Measurements from ENCODE around the gene ABLIM2.

Gene ABLIM2

DNA sequence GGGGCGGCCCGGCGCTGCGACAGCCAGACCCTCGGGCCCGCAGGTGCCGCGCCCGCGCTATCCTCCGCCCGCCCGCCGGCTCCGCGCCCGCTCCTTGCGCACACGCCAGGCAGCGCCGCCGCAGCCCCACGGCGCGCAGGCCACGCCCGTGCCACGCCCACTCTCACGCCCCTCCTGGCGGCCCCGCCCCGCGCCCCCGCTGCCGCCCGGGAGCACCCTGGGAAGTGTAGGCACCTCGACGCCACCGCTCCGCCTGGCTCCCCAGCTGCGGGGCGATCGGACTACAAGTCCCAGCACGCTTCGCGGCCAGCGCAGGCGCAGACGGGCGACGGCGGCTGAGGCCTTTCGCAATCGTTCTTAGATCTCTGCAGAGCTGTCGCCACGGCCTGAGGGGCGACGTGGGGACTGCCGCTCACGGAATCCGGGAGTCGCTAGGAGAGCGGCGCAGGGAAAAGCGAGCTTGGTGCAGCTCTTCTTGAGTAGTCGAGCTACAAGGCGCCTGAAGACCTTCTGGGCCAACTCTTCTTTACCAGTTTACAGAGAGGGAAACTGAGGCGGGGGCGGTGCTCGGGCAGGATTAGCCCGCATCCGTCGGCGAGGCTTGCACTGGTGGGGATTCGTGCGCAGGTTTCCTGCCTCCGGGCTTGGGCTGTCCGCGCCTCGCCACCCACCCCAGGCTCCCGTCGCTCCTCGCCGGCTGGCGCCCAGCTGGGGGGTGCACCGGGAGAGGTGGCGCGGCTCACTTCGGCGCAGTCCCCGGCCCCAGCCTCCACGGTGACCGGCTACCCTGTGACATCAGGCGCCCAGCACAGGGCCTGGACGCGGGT lies at the start of gene ABLIM2:
Gene ABLIM2 (minus strand): TSS at position 104 of the 827 bp plus-strand sequence. CDS start 124 bp downstream, outside the sequence.
- H3K4me3 Mint-ChIP-seq, result peak within 1 kb of the TSS; percentile 99
- H3K36me3 Mint-ChIP-seq (ENCODE audit: low read depth), result peaks cover 2% of the 10 kb centered on the region
- no peaks in the 10 kb centered on the region for H3K9me3 Mint-ChIP-seq
- H3K4me1 Mint-ChIP-seq (ENCODE audit: low read depth), result peaks cover 6% of the 10 kb centered on the region
- DNase-seq (ENCODE audit: low spot score), result peak; percentile 99
- peaks cover 26% of the 10 kb centered on the region for H3K27me3 Mint-ChIP-seq (ENCODE audit: low read depth)
- peak within 1 kb of the TSS; percentile 72 for H3K27ac Mint-ChIP-seq

DNA sequence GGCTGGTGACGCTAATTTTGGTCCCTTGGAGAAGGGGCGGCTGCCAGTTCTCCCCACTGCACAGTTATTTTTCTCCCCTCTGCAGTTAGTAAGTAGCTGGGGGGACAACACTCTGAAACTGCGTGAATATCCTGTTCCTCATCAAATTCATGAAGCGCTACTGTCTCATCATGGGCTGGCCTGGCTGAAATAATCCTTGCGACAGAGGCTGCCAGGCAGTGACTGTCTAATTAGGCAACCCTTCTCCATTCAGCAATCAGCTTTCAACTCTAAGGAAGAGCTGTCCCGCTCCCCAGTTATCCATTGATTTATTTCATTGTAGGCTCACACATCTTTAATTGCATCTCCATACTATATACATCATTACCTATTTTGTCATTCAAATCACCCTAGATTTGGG lies 48.7 kb upstream of the ABLIM2 start:
- Mint-ChIP-seq H3K27ac (no peak overlapping the region), H3K4me3 (no peak overlapping the region), H3K27me3 (ENCODE audit: low read depth) (no peaks in the 10 kb centered on the region), H3K36me3 (ENCODE audit: low read depth) (no peaks in the 10 kb centered on the region), H3K4me1 (ENCODE audit: low read depth) (no peaks in the 10 kb centered on the region), H3K9me3 (no peaks in the 10 kb centered on the region)
- no peak for DNase-seq (ENCODE audit: low spot score)

DNA sequence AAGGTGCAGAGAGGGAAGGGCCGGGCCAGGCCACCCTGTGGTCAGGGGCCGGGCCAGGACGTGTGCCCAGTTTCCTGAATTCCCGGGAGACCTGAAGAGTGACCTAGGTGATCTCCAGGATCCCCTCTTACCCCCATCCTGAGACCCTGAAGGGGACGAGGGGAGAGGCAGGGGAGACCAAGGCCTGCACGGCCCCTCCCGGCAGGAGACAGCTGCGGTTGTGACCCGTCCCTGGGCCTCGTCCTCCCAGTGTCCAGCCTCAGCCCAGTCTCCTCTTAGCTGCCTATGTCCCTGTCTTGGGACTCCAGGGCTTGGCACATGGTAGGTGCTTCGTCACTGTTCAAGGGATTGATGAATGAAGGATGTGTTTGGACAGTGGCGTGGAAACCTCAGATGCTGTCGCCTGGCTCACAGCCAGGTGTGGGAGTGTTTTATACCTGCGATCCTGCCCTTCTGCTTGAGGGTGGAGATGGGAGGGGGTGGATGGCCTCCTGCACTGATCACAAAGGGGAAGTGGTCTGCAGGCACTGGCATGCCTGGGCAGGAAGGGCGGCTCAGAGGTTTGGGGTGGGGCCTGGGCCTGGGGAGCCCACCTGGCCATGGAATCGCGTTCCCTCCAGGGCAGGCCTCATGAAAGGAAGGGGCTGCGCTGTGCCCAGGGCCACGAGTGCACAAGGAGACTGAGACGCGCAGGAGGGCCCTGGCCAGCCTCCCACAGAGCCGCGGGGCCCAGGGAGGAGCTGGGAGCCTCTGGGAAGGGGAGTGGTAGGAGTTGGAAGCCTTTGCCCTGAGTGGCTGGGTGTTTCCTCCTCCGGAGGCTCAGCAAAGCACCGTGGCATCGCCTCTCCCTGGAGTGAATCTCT lies 47.4 kb upstream of the ABLIM2 start:
- H3K4me1 Mint-ChIP-seq (ENCODE audit: low read depth), result peaks cover 10% of the 10 kb centered on the region
- no peaks in the 10 kb centered on the region for H3K36me3 Mint-ChIP-seq (ENCODE audit: low read depth)
- no peak overlapping the region for H3K4me3 Mint-ChIP-seq
- DNase-seq (ENCODE audit: low spot score), result no peak
- no peaks in the 10 kb centered on the region for H3K27me3 Mint-ChIP-seq (ENCODE audit: low read depth)
- no peak overlapping the region for H3K27ac Mint-ChIP-seq
- no peaks in the 10 kb centered on the region for H3K9me3 Mint-ChIP-seq

DNA sequence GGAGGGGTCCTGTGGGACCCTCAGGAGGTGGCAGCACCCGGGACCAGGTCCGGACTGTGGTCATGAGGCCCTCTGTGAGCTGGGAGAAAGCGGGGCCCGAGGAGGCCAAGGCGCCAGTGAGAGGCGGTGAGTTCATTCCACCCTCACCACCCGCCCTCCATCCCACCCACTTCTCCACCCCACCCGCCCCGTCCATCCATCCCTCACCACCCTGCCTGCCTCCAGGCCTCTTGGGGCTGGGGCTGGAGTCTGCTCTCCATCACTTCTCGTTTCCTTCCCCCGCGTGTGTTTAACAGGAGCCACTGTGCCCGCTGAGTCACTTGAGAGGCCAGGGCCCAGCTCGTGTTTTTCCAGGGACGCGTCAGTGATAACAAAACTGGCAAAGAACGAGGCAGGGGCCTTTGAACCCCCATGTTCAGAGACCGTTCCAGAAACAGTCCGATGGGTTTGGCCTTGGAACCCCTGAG lies 46.7 kb upstream of the ABLIM2 start:
- Mint-ChIP-seq H3K4me1 (ENCODE audit: low read depth) (peaks cover 16% of the 10 kb centered on the region), H3K27me3 (ENCODE audit: low read depth) (no peaks in the 10 kb centered on the region), H3K27ac (no peak overlapping the region), H3K4me3 (no peak overlapping the region), H3K36me3 (ENCODE audit: low read depth) (no peaks in the 10 kb centered on the region), H3K9me3 (no peaks in the 10 kb centered on the region)
- no peak for DNase-seq (ENCODE audit: low spot score)

DNA sequence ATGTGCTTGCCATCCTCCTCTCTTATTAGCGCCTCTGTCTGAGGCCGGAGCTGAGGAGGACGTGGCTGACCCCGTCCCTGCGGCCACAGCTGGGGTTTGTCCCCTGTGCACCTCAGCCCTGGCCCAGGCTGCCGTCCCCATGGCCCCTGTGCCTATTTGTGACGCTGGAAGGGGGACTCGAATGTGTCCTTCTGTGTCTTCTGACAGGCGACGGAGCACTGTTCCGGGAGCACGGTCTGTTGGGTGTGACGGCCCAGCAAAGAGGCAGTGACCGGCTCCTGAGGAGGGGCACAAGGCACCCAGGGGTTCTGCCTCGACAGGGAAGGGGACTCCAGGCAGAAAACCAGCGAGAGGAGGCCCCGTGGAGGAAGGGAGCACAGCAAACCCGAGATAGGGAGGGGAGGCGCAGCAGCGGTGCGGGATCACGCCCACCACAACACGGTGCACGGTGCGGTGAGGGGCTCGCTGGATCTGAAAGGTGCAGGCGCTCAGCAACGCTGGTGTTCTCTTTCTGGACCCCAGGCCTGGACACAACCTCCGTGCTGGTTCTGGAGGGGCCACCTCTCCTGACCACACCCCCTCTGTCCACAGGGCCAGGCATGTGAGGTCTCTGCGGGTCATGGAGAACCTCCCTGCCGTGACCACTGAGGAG lies 46.1 kb upstream of the ABLIM2 start:
- H3K4me3 Mint-ChIP-seq, result no peak overlapping the region
- H3K36me3 Mint-ChIP-seq (ENCODE audit: low read depth), result no peaks in the 10 kb centered on the region

DNA sequence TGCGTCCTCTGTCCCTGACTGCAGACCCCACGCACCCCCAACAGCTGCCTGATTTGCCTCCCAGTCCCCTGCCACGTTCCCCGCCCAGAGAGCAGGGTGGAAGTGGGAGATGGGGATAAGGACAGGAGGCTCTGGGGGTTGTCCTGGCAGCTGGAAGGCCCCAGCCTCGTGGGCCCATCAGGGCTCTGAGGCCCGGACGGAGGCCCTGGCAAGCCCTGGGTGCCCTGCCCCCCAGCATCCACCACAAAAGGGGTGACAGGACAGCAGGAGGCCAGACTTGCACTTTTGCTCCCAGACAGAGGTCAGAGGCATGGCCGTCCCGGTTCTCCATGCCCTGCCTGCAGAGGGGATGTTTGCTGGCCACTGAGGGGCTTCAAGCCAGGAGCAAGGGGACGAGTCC lies 45.2 kb upstream of the ABLIM2 start:
- no peaks in the 10 kb centered on the region for H3K36me3 Mint-ChIP-seq (ENCODE audit: low read depth)
- H3K4me3 Mint-ChIP-seq, result no peak overlapping the region
- H3K4me1 Mint-ChIP-seq (ENCODE audit: low read depth), result peaks cover 23% of the 10 kb centered on the region
- no peaks in the 10 kb centered on the region for H3K27me3 Mint-ChIP-seq (ENCODE audit: low read depth)
- no peak for DNase-seq (ENCODE audit: low spot score)
- H3K9me3 Mint-ChIP-seq, result no peaks in the 10 kb centered on the region
- no peak overlapping the region for H3K27ac Mint-ChIP-seq

More for the DNA sequence above, 46.1 kb upstream of the ABLIM2 start:
- Mint-ChIP-seq H3K9me3 (no peaks in the 10 kb centered on the region), H3K27ac (no peak overlapping the region), H3K4me1 (ENCODE audit: low read depth) (peaks cover 20% of the 10 kb centered on the region), H3K27me3 (ENCODE audit: low read depth) (no peaks in the 10 kb centered on the region)
- no peak for DNase-seq (ENCODE audit: low spot score)

DNA sequence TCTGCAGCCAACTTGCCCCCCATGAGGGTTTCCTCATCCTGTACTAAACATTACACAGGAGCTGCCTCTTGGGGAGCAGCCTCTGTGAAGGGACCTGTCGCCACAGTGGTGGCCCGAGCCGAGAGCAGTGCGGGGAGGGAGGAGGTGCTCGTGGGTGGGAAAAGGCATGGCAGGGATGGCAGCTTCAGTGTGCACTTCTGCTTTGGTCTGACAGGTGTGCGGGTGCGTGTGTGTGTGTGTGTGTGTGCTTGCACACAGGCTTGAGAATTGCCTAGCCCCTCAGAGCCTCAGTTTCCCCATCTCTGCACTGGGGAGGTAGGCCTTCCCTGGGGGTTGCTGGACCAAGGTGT lies 44.4 kb upstream of the ABLIM2 start:
- H3K27me3 Mint-ChIP-seq (ENCODE audit: low read depth), result no peaks in the 10 kb centered on the region
- H3K9me3 Mint-ChIP-seq, result no peaks in the 10 kb centered on the region
- H3K4me3 Mint-ChIP-seq, result no peak overlapping the region
- no peak overlapping the region for H3K27ac Mint-ChIP-seq
- DNase-seq (ENCODE audit: low spot score), result no peak
- H3K4me1 Mint-ChIP-seq (ENCODE audit: low read depth), result peaks cover 30% of the 10 kb centered on the region
- no peaks in the 10 kb centered on the region for H3K36me3 Mint-ChIP-seq (ENCODE audit: low read depth)

DNA sequence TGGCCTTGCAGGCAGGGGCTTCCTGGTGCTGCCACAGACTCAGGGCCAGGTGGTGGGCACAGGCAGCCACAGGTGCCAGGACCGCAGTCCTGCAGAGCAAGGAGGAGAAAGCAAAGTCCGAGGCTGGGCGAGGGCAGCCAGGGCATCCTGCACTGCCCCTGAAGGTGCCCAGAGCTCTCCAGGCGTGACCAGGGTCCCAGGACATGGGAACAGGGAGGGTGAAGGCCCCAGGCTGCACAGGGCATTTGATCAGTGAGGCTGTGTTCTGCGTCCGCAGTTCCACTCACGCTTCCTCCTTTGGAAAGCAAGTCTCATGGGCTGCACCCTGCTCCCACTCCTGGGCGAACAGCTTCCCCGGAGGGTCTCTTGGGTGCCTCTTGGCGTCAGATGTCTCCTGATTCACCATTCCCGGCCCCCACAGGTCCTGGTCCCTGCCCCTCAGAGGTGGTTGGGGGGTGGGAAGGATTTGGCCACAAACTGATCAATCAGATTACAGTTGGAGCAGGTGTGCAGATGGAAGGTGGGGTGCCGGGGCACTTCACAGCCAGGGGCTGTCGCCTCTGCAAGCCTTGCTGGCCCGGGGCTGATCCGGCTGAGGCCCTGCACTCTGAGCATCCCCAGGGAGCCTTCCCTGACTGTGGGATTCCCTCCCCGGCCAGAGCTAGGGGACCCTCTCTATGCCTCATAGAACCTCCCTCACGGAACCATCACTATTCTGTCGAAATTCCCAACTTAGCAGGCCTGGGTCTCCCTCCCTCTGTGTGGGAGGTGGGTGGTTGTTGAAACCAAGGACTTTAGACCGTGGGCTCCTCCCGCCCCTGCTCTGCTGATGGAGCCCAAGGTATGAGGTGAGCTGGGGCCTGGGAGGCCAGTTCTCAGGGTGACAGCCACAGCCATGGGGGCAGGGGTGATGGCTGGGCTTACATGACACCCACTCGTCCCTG lies 43.8 kb upstream of the ABLIM2 start:
- Mint-ChIP-seq H3K9me3 (no peaks in the 10 kb centered on the region), H3K4me3 (no peak overlapping the region), H3K4me1 (ENCODE audit: low read depth) (peaks cover 30% of the 10 kb centered on the region), H3K27ac (no peak overlapping the region), H3K36me3 (ENCODE audit: low read depth) (no peaks in the 10 kb centered on the region), H3K27me3 (ENCODE audit: low read depth) (no peaks in the 10 kb centered on the region)
- DNase-seq (ENCODE audit: low spot score), result no peak

DNA sequence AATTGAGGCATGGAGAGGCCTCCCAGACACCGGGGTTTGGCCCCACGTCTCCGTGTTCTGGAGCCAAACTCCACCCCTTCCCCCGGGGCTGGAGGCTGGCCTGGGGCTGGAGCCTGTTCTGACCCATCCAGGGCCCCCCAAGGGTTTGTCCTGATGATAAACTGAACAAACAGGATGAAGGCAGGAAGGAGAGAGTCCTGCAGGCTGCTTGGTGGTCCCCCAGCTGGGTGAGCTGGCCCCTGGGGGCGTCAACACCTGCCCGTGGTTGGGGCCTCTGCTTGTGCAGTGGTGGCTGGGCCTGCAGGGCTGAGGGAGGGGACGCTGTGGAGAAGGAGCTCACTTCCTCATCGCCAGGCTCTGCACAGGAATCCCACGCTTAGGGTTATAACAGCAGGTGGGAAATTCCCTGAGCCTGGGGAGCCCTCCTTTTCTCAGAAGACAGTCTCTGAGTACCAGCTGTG lies 42.7 kb upstream of the ABLIM2 start:
- Mint-ChIP-seq H3K27me3 (ENCODE audit: low read depth) (no peaks in the 10 kb centered on the region), H3K36me3 (ENCODE audit: low read depth) (no peaks in the 10 kb centered on the region), H3K4me1 (ENCODE audit: low read depth) (peaks cover 30% of the 10 kb centered on the region), H3K4me3 (peak overlapping the region; percentile 94), H3K9me3 (no peaks in the 10 kb centered on the region), H3K27ac (peak overlapping the region; percentile 67)
- DNase-seq (ENCODE audit: low spot score), result peak; percentile 37

DNA sequence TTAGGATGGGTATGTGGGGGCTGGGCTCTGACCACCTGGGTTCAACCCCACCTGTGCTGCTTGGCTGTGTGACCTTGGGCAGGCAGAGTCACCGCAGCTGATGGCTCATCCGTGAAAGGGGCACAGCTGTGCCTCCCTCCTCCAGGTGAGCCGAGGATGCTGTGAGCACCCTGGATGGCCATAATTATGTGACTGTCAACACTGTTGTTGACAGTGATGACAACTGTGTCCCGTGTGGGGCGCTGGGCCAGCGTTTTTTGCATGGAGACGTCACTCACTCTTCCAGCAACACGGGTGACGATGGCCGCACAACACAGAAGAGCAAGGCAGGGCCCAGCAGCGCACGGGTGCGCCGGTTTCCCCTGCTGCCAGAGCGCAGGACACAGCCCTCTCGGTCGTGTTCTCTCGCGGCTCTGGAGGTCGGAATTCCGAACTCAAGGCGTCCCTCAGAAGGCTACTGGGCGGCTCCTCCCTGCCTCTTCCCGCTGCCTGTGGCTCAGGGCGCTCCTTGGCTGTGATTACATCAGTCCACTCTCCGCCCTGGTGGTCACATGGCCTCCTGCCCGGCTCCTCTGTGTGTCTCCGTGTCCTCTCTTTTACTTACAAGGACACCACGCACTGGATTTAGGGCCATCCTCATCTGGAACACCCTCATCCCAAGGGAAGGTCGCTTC lies 41.8 kb upstream of the ABLIM2 start:
- DNase-seq (ENCODE audit: low spot score), result no peak
- H3K4me1 Mint-ChIP-seq (ENCODE audit: low read depth), result peaks cover 30% of the 10 kb centered on the region

DNA sequence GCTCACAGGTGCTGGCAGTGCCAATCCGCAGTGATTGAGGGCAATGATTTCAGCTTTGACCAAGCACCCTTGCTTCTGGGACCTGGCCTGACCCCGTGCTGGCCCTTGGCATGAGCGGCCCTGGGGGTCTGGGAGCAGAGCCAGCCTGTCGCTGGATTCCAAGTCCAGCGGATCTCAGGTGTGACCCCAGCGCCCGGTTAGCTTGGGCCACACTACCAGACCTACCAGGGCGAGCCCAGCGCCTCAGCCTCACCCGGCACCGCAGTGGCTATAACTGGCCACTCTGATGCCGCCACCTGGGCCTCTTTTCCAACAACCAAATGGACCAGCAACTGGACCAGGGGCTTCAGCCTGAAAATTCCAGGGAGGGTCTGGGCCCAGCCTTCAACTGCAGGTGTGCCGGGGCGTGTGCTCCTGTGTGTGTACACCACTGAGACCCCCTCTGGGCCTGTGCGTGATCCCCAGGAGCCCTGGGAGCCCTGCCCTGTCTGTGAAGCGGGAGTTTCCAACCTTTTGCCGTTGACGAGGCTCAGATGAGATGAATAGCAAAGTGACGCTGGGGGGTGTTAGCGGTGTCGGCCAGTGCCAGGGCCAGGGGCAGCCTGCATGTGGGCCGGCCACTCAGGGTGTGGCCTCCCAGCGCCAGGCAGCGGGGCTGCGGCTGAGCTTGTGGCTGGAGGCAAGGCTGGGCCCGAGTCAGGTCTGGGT lies 41.1 kb upstream of the ABLIM2 start:
- Mint-ChIP-seq H3K9me3 (no peaks in the 10 kb centered on the region), H3K36me3 (ENCODE audit: low read depth) (no peaks in the 10 kb centered on the region), H3K27me3 (ENCODE audit: low read depth) (no peaks in the 10 kb centered on the region), H3K4me3 (peak overlapping the region; percentile 94), H3K27ac (peak overlapping the region; percentile 92), H3K4me1 (ENCODE audit: low read depth) (peaks cover 30% of the 10 kb centered on the region)
- no peak for DNase-seq (ENCODE audit: low spot score)

More for the DNA sequence above, 41.8 kb upstream of the ABLIM2 start:
- H3K36me3 Mint-ChIP-seq (ENCODE audit: low read depth), result no peaks in the 10 kb centered on the region
- no peaks in the 10 kb centered on the region for H3K27me3 Mint-ChIP-seq (ENCODE audit: low read depth)
- peak overlapping the region; percentile 94 for H3K4me3 Mint-ChIP-seq
- no peaks in the 10 kb centered on the region for H3K9me3 Mint-ChIP-seq
- peak overlapping the region; percentile 92 for H3K27ac Mint-ChIP-seq

DNA sequence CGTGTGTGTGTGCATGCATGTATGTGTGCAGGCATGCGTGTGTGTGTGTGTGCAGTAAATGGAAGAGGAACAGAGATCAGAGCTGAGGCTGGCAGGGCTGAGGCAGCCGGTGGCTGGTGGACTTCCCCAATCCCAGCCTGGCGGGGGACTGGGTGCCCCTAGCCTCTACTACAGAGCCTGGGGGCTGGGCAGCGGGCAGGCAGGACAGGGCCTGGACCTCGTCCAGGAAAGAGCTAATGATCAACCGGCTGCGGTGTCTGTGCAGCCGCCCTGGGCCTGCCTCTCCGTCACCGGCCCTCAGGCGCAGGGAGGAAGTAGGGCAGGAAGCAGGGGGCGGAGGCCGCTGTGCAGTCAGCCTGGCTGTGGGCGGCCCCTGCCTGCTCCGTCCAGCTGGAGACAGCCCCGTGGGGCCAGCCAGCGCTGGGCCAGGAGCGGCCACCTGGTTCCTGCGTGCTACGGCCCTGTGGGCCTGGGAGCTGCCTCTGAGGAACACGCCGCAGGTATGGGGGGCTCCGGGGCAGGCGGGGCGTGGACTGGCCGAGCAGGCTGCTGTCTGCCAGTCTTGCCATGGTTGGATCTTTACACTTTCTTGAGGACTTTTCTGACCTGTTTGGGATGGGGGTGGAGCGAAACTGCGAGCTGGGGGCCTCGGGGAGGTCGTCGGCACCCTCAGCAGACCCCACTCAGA lies 40.4 kb upstream of the ABLIM2 start, which contains the start of gene SH3TC1:
Gene SH3TC1 (plus strand): TSS at position 385 of the 688 bp plus-strand sequence. CDS start 5,905 bp downstream, outside the sequence.
- Mint-ChIP-seq H3K4me3 (peak within 1 kb of the TSS; percentile 94), H3K9me3 (no peaks in the 10 kb centered on the region), H3K4me1 (ENCODE audit: low read depth) (peaks cover 30% of the 10 kb centered on the region), H3K27me3 (ENCODE audit: low read depth) (no peaks in the 10 kb centered on the region), H3K27ac (peak within 1 kb of the TSS; percentile 92), H3K36me3 (ENCODE audit: low read depth) (no peaks in the 10 kb centered on the region)
- DNase-seq (ENCODE audit: low spot score), result peak; percentile 80

Data from T-helper 2 cell treated with Interferon-gamma antibody and Interleukin-4, amounts not matched to agents 5 μg/mL and 100 μg/mL, for 36 hours (primary cell).